Aorta (tissue), 5 donors: ENCODE data around the gene RNF40. TPM values are rescaled to one million over a fixed set of nuclear protein-coding genes. Genes with fewer than 3 reads are reported as not detected.

Experiments
- ATAC-seq: fragments of 200-7000 bp; cut with Tn5 transposase; one replicate; pipeline ENCODE4 v1.9.1; 2022; ENCODE audit warnings: moderate library complexity; ENCODE audit not compliant: low FRiP score
- DNase-seq, 2 donors: peaks; one replicate each; pipeline ENCODE4 v3.0.0-alpha.2; 2020
- H3K27ac ChIP-seq, 2 donors: one replicate each; pipeline ENCODE4 v1.5.1; 2013; ENCODE audit warnings: low read length in 2 of 2, mild to moderate bottlenecking in 2 of 2, moderate library complexity in 2 of 2, control low read depth in 1 of 2, inconsistent platforms in 1 of 2, low read depth in 1 of 2
- H3K27me3 ChIP-seq, 2 donors: one replicate each; pipeline ENCODE4 v1.6.1; 2013; ENCODE audit warnings: control low read depth in 1 of 2, low read length in 1 of 2, mild to moderate bottlenecking in 1 of 2, moderate library complexity in 1 of 2; ENCODE audit not compliant: insufficient read depth in 2 of 2, control insufficient read depth in 1 of 2
- H3K36me3 ChIP-seq, 2 donors: one replicate each; pipeline ENCODE4 v1.6.1; 2013; ENCODE audit warnings: control low read depth in 1 of 2, low read length in 1 of 2, mild to moderate bottlenecking in 1 of 2; ENCODE audit not compliant: insufficient read depth in 2 of 2, control insufficient read depth in 1 of 2
- H3K4me1 ChIP-seq, 2 donors: one replicate each; pipeline ENCODE4 v1.6.1; 2013; ENCODE audit warnings: low read length in 2 of 2, control low read depth in 1 of 2, mild to moderate bottlenecking in 1 of 2, moderate library complexity in 1 of 2; ENCODE audit not compliant: insufficient read depth in 2 of 2, control insufficient read depth in 1 of 2
- H3K4me3 ChIP-seq, 2 donors: one replicate each; pipeline ENCODE4 v1.5.1; 2013; ENCODE audit warnings: low read length in 2 of 2, control low read depth in 1 of 2, mild to moderate bottlenecking in 1 of 2
- H3K9me3 ChIP-seq: one replicate; pipeline ENCODE4 v1.6.1; 2013; ENCODE audit warnings: mild to moderate bottlenecking, low read length; ENCODE audit not compliant: control insufficient read depth
- WGBS, 2 donors: extraction: QIAGEN DNeasy Blood & Tissue Kit; methylation state at CpG; one replicate each; pipeline ENCODE4 v1.1.7; 2013; 5-methylcytosine and 5-hydroxymethylcytosine counted together
- intact Hi-C, 2 donors: fragments of 100-400 bp; cut with DNase I; formaldehyde crosslinking; loops; one replicate each; pipeline versions ENCODE4 v1.14.2 to v1.15.0; 2022
- long read RNA-seq, 2 donors: library from polyadenylated mRNA; unstranded; transcript quantifications; one replicate each; pipeline ENCODE4 v2.0.0, GENCODE V29; 2020 to 2021
- polyA plus RNA-seq, 2 donors: library from polyadenylated mRNA; stranded (reverse); fragments of 200-250 nt; gene quantifications; one replicate each; pipeline ENCODE4 v1.2.3, GENCODE V29; 2013
- total RNA-seq, 2 donors: library from RNA; stranded (reverse); fragmentation: NEBNext Ultra II Directional; extraction: Animal tissue kit (Norgen Biotek cat#: 25700); gene quantifications; one replicate each; pipeline ENCODE4 v1.2.1, GENCODE V29; 2021
- donor health status: healthy with polysubstance abuse.
- donor health status: Bipolar disorder and iron deficiency.
- donor health status: DM: no; HTN: no; CAD: no.
- donor health status: DM: no; HTN: no; CAD: no.
- donor health status: DM: yes; HTN: yes; CAD: no.

Gene RNF40
- total RNA-seq: 10 to 100 TPM; 73.9 to 90.2 TPM
- 10 to 100 TPM; 22.7 to 59.5 TPM for polyA plus RNA-seq
- long read RNA-seq, donor 1, full-length matches to known transcripts: 8 of 63 reads
- long read RNA-seq, donor 1, partial matches to known transcripts: 43 of 63 reads
- long read RNA-seq, donor 1, other reads (novel, unspliced or antisense): 12 of 63 reads
- long read RNA-seq, donor 2, full-length matches to known transcripts: 3 of 25 reads
- long read RNA-seq, donor 2, partial matches to known transcripts: 13 of 25 reads
- long read RNA-seq, donor 2, other reads (novel, unspliced or antisense): 9 of 25 reads

- Histone ChIP-seq H3K4me3 (peak within 1 kb of the TSS; percentile 66 to 69), H3K27ac (peak within 1 kb of the TSS; percentile 15 to 78), H3K4me1 (peaks cover 0 to 5% of the 10 kb centered on the region in 2 donors), H3K36me3 (peaks cover 0 to 18% of the 10 kb centered on the region in 2 donors), H3K27me3 (no peaks in the 10 kb centered on the region), H3K9me3 (no peaks in the 10 kb centered on the region)
- 0 to 1% methylated on average over 60 of the region's 60 CpGs for WGBS, 2 donors
- DNase-seq: peak; percentile 97 to 98
- intact Hi-C loops: loop anchor here in 1 of 2 donors (10.0 kb wide), 1 partner anchor 947 kb away; the partner anchor contains the start of genes PAGR1 and PRRT2
- ATAC-seq: peak; percentile 98
Measured at GRCh38 chr16:30761928-30762902, at the start of gene RNF40, which contains the start of gene CFAP119. Gene RNF40, plus strand, starts transcription at chr16:30762322. Its CDS starts 224 bp downstream, at chr16:30762546. Gene CFAP119, minus strand, starts transcription at chr16:30762062. Its CDS starts 314 bp downstream, at chr16:30761748.

GRCh38 chr16:30715750-30716445 lies 46.2 kb upstream of the RNF40 start:
- no peak for ATAC-seq
- Histone ChIP-seq H3K9me3 (no peaks in the 10 kb centered on the region), H3K36me3 (peaks cover 13 to 32% of the 10 kb centered on the region in 2 donors), H3K4me1 (no peaks in the 10 kb centered on the region), H3K27ac (no peak overlapping the region), H3K4me3 (no peak overlapping the region), H3K27me3 (no peaks in the 10 kb centered on the region)
- no peak for DNase-seq
- intact Hi-C loops: no loop called here
- 82 to 86% methylated on average over 17 of the region's 17 CpGs for whole genome bisulfite sequencing, 2 donors

GRCh38 chr16:30720086-30720485 lies 42.0 kb upstream of the RNF40 start:
- ATAC-seq: no peak
- Histone ChIP-seq H3K4me3 (no peak overlapping the region), H3K27ac (no peak overlapping the region), H3K9me3 (no peaks in the 10 kb centered on the region), H3K36me3 (peaks cover 0 to 25% of the 10 kb centered on the region in 2 donors), H3K4me1 (no peaks in the 10 kb centered on the region), H3K27me3 (no peaks in the 10 kb centered on the region)
- intact Hi-C loops: no loop called here
- WGBS, 2 donors: 89 to 90% methylated on average over 11 of the region's 11 CpGs
- no peak for DNase-seq

GRCh38 chr16:30720694-30721093 lies 41.4 kb upstream of the RNF40 start:
- no peak for DNase-seq
- H3K36me3 ChIP-seq: peaks cover 0 to 24% of the 10 kb centered on the region in 2 donors
- no peak overlapping the region for H3K27ac ChIP-seq
- WGBS, 2 donors: 81 to 82% methylated on average over 9 of the region's 9 CpGs
- no peak overlapping the region for H3K4me3 ChIP-seq
- H3K4me1 ChIP-seq: no peaks in the 10 kb centered on the region
- H3K27me3 ChIP-seq: no peaks in the 10 kb centered on the region
- intact Hi-C loops: no loop called here
- no peak for ATAC-seq
- H3K9me3 ChIP-seq: no peaks in the 10 kb centered on the region

GRCh38 chr16:30721167-30721566 lies 41.0 kb upstream of the RNF40 start:
- peaks cover 0 to 23% of the 10 kb centered on the region in 2 donors for H3K36me3 ChIP-seq

GRCh38 chr16:30721606-30722005 lies 40.5 kb upstream of the RNF40 start:
- no peaks in the 10 kb centered on the region for H3K4me1 ChIP-seq

More at GRCh38 chr16:30721167-30721566, 41.0 kb upstream of the RNF40 start:
- H3K27me3 ChIP-seq: no peaks in the 10 kb centered on the region
- DNase-seq (no peak), ATAC-seq (no peak)
- H3K4me3 ChIP-seq: no peak overlapping the region
- H3K4me1 ChIP-seq: no peaks in the 10 kb centered on the region
- intact Hi-C loops: no loop called here
- no peaks in the 10 kb centered on the region for H3K9me3 ChIP-seq
- 94 to 98% methylated on average over 8 of the region's 8 CpGs for WGBS, 2 donors
- no peak overlapping the region for H3K27ac ChIP-seq

GRCh38 chr16:30722443-30722842 lies 39.7 kb upstream of the RNF40 start:
- Histone ChIP-seq H3K36me3 (peaks cover 0 to 23% of the 10 kb centered on the region in 2 donors), H3K4me3 (no peak overlapping the region), H3K4me1 (no peaks in the 10 kb centered on the region), H3K9me3 (no peaks in the 10 kb centered on the region), H3K27me3 (no peaks in the 10 kb centered on the region), H3K27ac (no peak overlapping the region)
- WGBS, 2 donors: 70 to 74% methylated on average over 5 to 6 of the region's 6 CpGs
- DNase-seq: no peak
- ATAC-seq: no peak
- intact Hi-C loops: no loop called here

More at GRCh38 chr16:30721606-30722005, 40.5 kb upstream of the RNF40 start:
- Histone ChIP-seq H3K4me3 (no peak overlapping the region), H3K27ac (no peak overlapping the region), H3K27me3 (no peaks in the 10 kb centered on the region), H3K36me3 (peaks cover 0 to 23% of the 10 kb centered on the region in 2 donors), H3K9me3 (no peaks in the 10 kb centered on the region)
- WGBS, 2 donors: 94 to 97% methylated on average over 1 of the region's 1 CpG
- DNase-seq (no peak), ATAC-seq (no peak)
- intact Hi-C loops: no loop called here

- 85% methylated on average over 10 of the region's 10 CpGs for WGBS, 2 donors
Measured at GRCh38 chr16:30722916-30723315, 39.2 kb upstream of the RNF40 start.

More at GRCh38 chr16:30722916-30723315, 39.2 kb upstream of the RNF40 start:
- H3K27ac ChIP-seq: no peak overlapping the region
- intact Hi-C loops: no loop called here
- no peaks in the 10 kb centered on the region for H3K27me3 ChIP-seq
- H3K4me3 ChIP-seq: no peak overlapping the region
- DNase-seq (no peak), ATAC-seq (no peak)
- H3K36me3 ChIP-seq: peaks cover 0 to 23% of the 10 kb centered on the region in 2 donors
- H3K9me3 ChIP-seq: no peaks in the 10 kb centered on the region
- no peaks in the 10 kb centered on the region for H3K4me1 ChIP-seq
